Activated effector memory CD4-positive, alpha-beta T cell treated with Interleukin-2 at 50 U/mL for 16 hours (primary cell): ENCODE measurements around the gene TNXB.
"Not testable (repeated sequence)": the region's sequence is repeated elsewhere in the genome, so short reads cannot be mapped to it uniquely, and the experiment has no call there.

Experiments used
- DNase-seq: peaks from one replicate; pipeline ENCODE4 v3.0.0-alpha.2; 2020

The TNXB gene

GRCh38 chr6:31994421-31994820 is 114.7 kb downstream of the TNXB start:
- not testable (repeated sequence) for DNase-seq
